ENCODE data around the gene LHFPL6.
A peak's percentile ranks its signal among the peaks of the same experiment; 100 is the strongest.

The LHFPL6 gene

GRCh38 chr13:39381456-39381855 is 221.5 kb downstream of the LHFPL6 start:
- no peak for TF ChIP-seq CTCF (IDR thresholded peaks at IDR 0.05; ENCODE audit: low read depth, low read length, missing control alignments)
- H3K4me3 ChIP-seq (ENCODE audit: low read depth, low read length) = no peak overlapping the region
- DNase-seq (ENCODE audit: low read depth) = no peak

- H3K4me3 ChIP-seq (ENCODE audit: low read depth, low read length) = no peak overlapping the region
- no peak for DNase-seq (ENCODE audit: low read depth)
- no peak for TF ChIP-seq CTCF (IDR thresholded peaks at IDR 0.05; ENCODE audit: low read depth, low read length, missing control alignments)
These were observed 223.0 kb downstream of the LHFPL6 start for GRCh38 chr13:39379667-39380655.

- no peak for TF ChIP-seq CTCF (IDR thresholded peaks at IDR 0.05; ENCODE audit: low read depth, low read length, missing control alignments)
These were observed 223.9 kb downstream of the LHFPL6 start for GRCh38 chr13:39379118-39379517.

GRCh38 chr13:39378306-39378705 is 224.7 kb downstream of the LHFPL6 start:
- no peak overlapping the region for H3K4me3 ChIP-seq (ENCODE audit: low read depth, low read length)
- no peak for DNase-seq (ENCODE audit: low read depth)
- no peak for TF ChIP-seq CTCF (IDR thresholded peaks at IDR 0.05; ENCODE audit: low read depth, low read length, missing control alignments)

More at GRCh38 chr13:39379118-39379517, 223.9 kb downstream of the LHFPL6 start:
- DNase-seq (ENCODE audit: low read depth) = peak; percentile 61
- no peak overlapping the region for H3K4me3 ChIP-seq (ENCODE audit: low read depth, low read length)

- no peak overlapping the region for H3K4me3 ChIP-seq (ENCODE audit: low read depth, low read length)
- TF ChIP-seq CTCF (IDR thresholded peaks at IDR 0.05; ENCODE audit: low read depth, low read length, missing control alignments) = no peak
- no peak for DNase-seq (ENCODE audit: low read depth)
These were observed 225.3 kb downstream of the LHFPL6 start for GRCh38 chr13:39377699-39378098.

GRCh38 chr13:39376076-39376475 is 226.9 kb downstream of the LHFPL6 start:
- no peak for DNase-seq (ENCODE audit: low read depth)
- H3K4me3 ChIP-seq (ENCODE audit: low read depth, low read length) = no peak overlapping the region
- no peak for TF ChIP-seq CTCF (IDR thresholded peaks at IDR 0.05; ENCODE audit: low read depth, low read length, missing control alignments)
